Astrocyte of the spinal cord (primary cell): ENCODE data around the gene GNAQ.

ENCODE experiments used
- DNase-seq: peaks from one replicate; pipeline ENCODE4 v3.0.0; 2011; ENCODE audit warnings: low read depth, low spot score
- H3K4me3 ChIP-seq: 2 replicates; pipeline ENCODE4 v1.5.1; 2011; ENCODE audit warnings: low read depth, mild to moderate bottlenecking, low read length, moderate library complexity
- CTCF ChIP-seq: IDR thresholded peaks from 2 replicates; pipeline ENCODE4 v1.5.1; 2012; ENCODE audit warnings: low read depth, mild to moderate bottlenecking, low read length, inconsistent platforms
- in situ Hi-C: cut with HindIII; loops from 2 replicates; pipeline ENCODE4 v1.10.0; 2017; ENCODE audit warnings: low sequenced_read_pairs

Gene GNAQ

GRCh38 chr9:77856615-77857014, 175.0 kb downstream of the GNAQ start:
- H3K4me3 ChIP-seq, result no peak overlapping the region
- no peak for DNase-seq
- in situ Hi-C loops, result no loop called here

GRCh38 chr9:77854916-77855311, 176.7 kb downstream of the GNAQ start:
- in situ Hi-C loops, result no loop called here
- DNase-seq, result no peak
- TF ChIP-seq CTCF, result no peak
- H3K4me3 ChIP-seq, result no peak overlapping the region

More at GRCh38 chr9:77856615-77857014, 175.0 kb downstream of the GNAQ start:
- no peak for TF ChIP-seq CTCF

- no peak for TF ChIP-seq CTCF
- no peak overlapping the region for H3K4me3 ChIP-seq
- in situ Hi-C loops, result no loop called here
- no peak for DNase-seq
These were observed 177.2 kb downstream of the GNAQ start for GRCh38 chr9:77854258-77854915.

DNA sequence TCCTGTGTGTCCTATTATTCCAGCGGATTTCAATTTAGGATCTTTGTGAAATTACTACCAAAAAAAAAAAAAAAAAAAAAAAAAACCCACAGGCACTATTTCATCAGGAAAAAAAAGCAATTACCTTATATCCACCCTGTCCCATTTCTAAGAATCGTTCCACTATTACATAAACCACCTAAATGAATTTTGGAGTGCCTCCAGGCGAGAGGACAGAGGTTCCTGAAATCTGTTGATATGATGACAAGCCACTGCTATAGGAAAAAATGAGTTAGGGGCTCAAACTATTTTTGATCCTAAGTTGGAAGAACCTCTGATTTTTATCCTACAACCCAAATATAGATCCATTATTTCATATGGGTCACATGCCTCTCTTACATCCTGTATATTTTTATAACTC, 177.9 kb downstream of the GNAQ start:
- TF ChIP-seq CTCF, result no peak
- DNase-seq, result no peak
- in situ Hi-C loops, result no loop called here
- no peak overlapping the region for H3K4me3 ChIP-seq

GRCh38 chr9:77851882-77852595, 179.6 kb downstream of the GNAQ start:
- in situ Hi-C loops, result no loop called here
- H3K4me3 ChIP-seq, result no peak overlapping the region
- no peak for TF ChIP-seq CTCF
- no peak for DNase-seq

- in situ Hi-C loops, result no loop called here
- TF ChIP-seq CTCF, result no peak
- no peak overlapping the region for H3K4me3 ChIP-seq
- DNase-seq, result peak; percentile 84
These were observed 182.7 kb downstream of the GNAQ start for GRCh38 chr9:77848897-77849296.
